IMR-90 (cell line): ENCODE measurements around the gene COL25A1. TPM values are rescaled to one million over a fixed set of nuclear protein-coding genes. Genes with fewer than 3 reads are reported as not detected.

Experiments used
- ATAC-seq: fragments of 200-7000 bp; cut with Tn5 transposase; 2 replicates; pipeline ENCODE4 v1.9.1; 2020; ENCODE audit warnings: low read depth, mild to moderate bottlenecking, moderate library complexity
- BruUV-seq: library from RNA; stranded (reverse); fragments of 400-500 nt; replicated peaks from 2 replicates; lab custom pipeline; 2021; lab: Mats Ljungman, UMichigan
- CTCF ChIA-PET: fragments of 300-600 bp; formaldehyde crosslinking; extraction: SDS; loops from one replicate; lab custom pipeline; 2021; ENCODE audit warnings: antibody characterized with exemption; lab: Yijun Ruan, JAX
- POLR2A ChIA-PET: fragments of 300-600 bp; sonication (Branson Sonifier 250); formaldehyde crosslinking; loops from one replicate; lab custom pipeline; 2022; ENCODE audit warnings: antibody characterized with exemption; ENCODE audit not compliant: unreplicated experiment; lab: Charles Lee
- DNase-seq: peaks from one replicate; pipeline ENCODE4 v3.0.0; 2013
- H2AFZ ChIP-seq: replicated peaks from 2 replicates; pipeline ENCODE3; 2013; ENCODE audit warnings: low read length, mild to moderate bottlenecking; ENCODE audit not compliant: poor library complexity
- H2AK5ac ChIP-seq: 2 replicates; pipeline ENCODE4 v1.6.1; 2013; ENCODE audit warnings: low read depth, low read length, inconsistent platforms
- H2AK9ac ChIP-seq: replicated peaks from 2 replicates; pipeline ENCODE3; 2013; ENCODE audit warnings: mild to moderate bottlenecking, low read depth, low read length, moderate library complexity; ENCODE audit not compliant: poor library complexity
- H2BK120ac ChIP-seq: 2 replicates; pipeline ENCODE4 v1.6.1; 2013; ENCODE audit warnings: low read depth, low read length, inconsistent platforms
- H2BK15ac ChIP-seq: 3 replicates; pipeline ENCODE4 v1.6.1; 2013; ENCODE audit warnings: low read depth, low read length, inconsistent platforms
- H2BK20ac ChIP-seq: 2 replicates; pipeline ENCODE4 v1.6.1; 2013; ENCODE audit warnings: low read depth, mild to moderate bottlenecking, inconsistent platforms, low read length, moderate library complexity
- H2BK5ac ChIP-seq: 2 replicates; pipeline ENCODE4 v1.6.1; 2013; ENCODE audit warnings: mild to moderate bottlenecking, low read depth, low read length, inconsistent platforms; ENCODE audit not compliant: poor library complexity, severe bottlenecking
- H3K14ac ChIP-seq: replicated peaks from 2 replicates; pipeline ENCODE4 v1.6.1; 2013; ENCODE audit warnings: low read depth, low read length, inconsistent platforms
- H3K18ac ChIP-seq: 2 replicates; pipeline ENCODE4 v1.6.1; 2013; ENCODE audit warnings: low read depth, low read length, control low read depth
- H3K23ac ChIP-seq: 2 replicates; pipeline ENCODE4 v1.6.1; 2013; ENCODE audit warnings: low read depth, low read length, inconsistent platforms
- H3K27ac ChIP-seq: 2 replicates; pipeline ENCODE4 v1.5.1; 2013; ENCODE audit warnings: mild to moderate bottlenecking, control low read depth, low read length; ENCODE audit not compliant: insufficient read depth
- H3K27me3 ChIP-seq: 2 replicates; pipeline ENCODE4 v1.6.1; 2013; ENCODE audit warnings: low read length; ENCODE audit not compliant: control insufficient read depth, insufficient read depth
- H3K36me3 ChIP-seq: 2 replicates; pipeline ENCODE4 v1.6.1; 2013; ENCODE audit warnings: low read length, mixed read lengths; ENCODE audit not compliant: control insufficient read depth, insufficient read depth
- H3K4ac ChIP-seq: 2 replicates; pipeline ENCODE4 v1.6.1; 2013; ENCODE audit warnings: low read depth, low read length, inconsistent platforms
- H3K4me1 ChIP-seq: 2 replicates; pipeline ENCODE4 v1.6.1; 2013; ENCODE audit warnings: low read length, mixed read lengths; ENCODE audit not compliant: control insufficient read depth, insufficient read depth
- H3K4me2 ChIP-seq: 2 replicates; pipeline ENCODE4 v1.6.1; 2013; ENCODE audit warnings: low read depth, mild to moderate bottlenecking, control low read depth, low read length, moderate library complexity
- H3K4me3 ChIP-seq: 2 replicates; pipeline ENCODE4 v1.5.1; 2013; ENCODE audit warnings: low read depth, mild to moderate bottlenecking, control low read depth, low read length, moderate library complexity; ENCODE audit not compliant: insufficient read depth
- H3K56ac ChIP-seq: 2 replicates; pipeline ENCODE4 v1.6.1; 2013; ENCODE audit warnings: low read length, inconsistent platforms; ENCODE audit not compliant: insufficient read depth; ENCODE audit errors: extremely low read depth
- H3K79me1 ChIP-seq, 2 experiments: 2 replicates each; pipeline ENCODE4 v1.6.1; 2013; ENCODE audit warnings: low read length in 2 of 2, inconsistent platforms in 1 of 2, low read depth in 1 of 2
- H3K9ac ChIP-seq: 2 replicates; pipeline ENCODE4 v1.6.1; 2013; ENCODE audit warnings: low read depth, low read length, control low read depth
- H3K9me1 ChIP-seq: 2 replicates; pipeline ENCODE4 v1.6.1; 2013; ENCODE audit warnings: low read length, inconsistent platforms; ENCODE audit not compliant: insufficient read depth
- H3K9me3 ChIP-seq: 2 replicates; pipeline ENCODE4 v1.6.1; 2013; ENCODE audit warnings: low read length; ENCODE audit not compliant: control insufficient read depth, insufficient read depth
- H4K20me1 ChIP-seq: 2 replicates; pipeline ENCODE4 v1.6.1; 2013; ENCODE audit warnings: low read length, inconsistent platforms; ENCODE audit not compliant: insufficient read depth
- H4K5ac ChIP-seq: 2 replicates; pipeline ENCODE4 v1.6.1; 2013; ENCODE audit warnings: mild to moderate bottlenecking, low read depth, low read length, control low read depth
- H4K8ac ChIP-seq, 2 experiments: 2 replicates each; pipeline ENCODE4 v1.6.1; 2013; ENCODE audit warnings: low read depth in 2 of 2, low read length in 2 of 2, control low read depth in 1 of 2, inconsistent platforms in 1 of 2
- H4K91ac ChIP-seq: 2 replicates; pipeline ENCODE4 v1.6.1; 2013; ENCODE audit warnings: low read depth, low read length, inconsistent platforms; ENCODE audit not compliant: insufficient read depth
- CEBPB ChIP-seq: IDR thresholded peaks from 2 replicates; pipeline ENCODE4 v1.6.1; 2012; ENCODE audit warnings: low read depth, low read length, improper control_type of control experiment
- MAFK ChIP-seq: IDR thresholded peaks from 2 replicates; pipeline ENCODE4 v1.6.1; 2012; ENCODE audit warnings: low read depth, low read length, improper control_type of control experiment
- MAZ ChIP-seq: IDR thresholded peaks from 2 replicates; pipeline ENCODE4 v1.6.1; 2012; ENCODE audit warnings: low read depth, mild to moderate bottlenecking, low read length, improper control_type of control experiment, moderate library complexity, borderline replicate concordance
- POLR2A ChIP-seq: IDR thresholded peaks from 2 replicates; pipeline ENCODE4 v1.6.1; 2012; ENCODE audit warnings: mild to moderate bottlenecking, low read depth, low read length
- RFX5 ChIP-seq: IDR thresholded peaks from 2 replicates; pipeline ENCODE4 v1.8.0; 2012; ENCODE audit warnings: low read depth, mild to moderate bottlenecking, low read length, moderate library complexity
- USF2 ChIP-seq: fragments of 150-350 bp; IDR thresholded peaks from 2 replicates; pipeline ENCODE4 v1.6.1; 2017; ENCODE audit warnings: mild to moderate bottlenecking, antibody characterized with exemption, low read length, low read depth
- WGBS, 2 experiments: methylation state at CpG; one replicate each; pipeline versions ENCODE4 v1.1.5 to v1.1.7; 2013; ENCODE audit warnings: missing lambda C conversion rate in 2 of 2; ENCODE audit not compliant: insufficient read length in 1 of 2; ENCODE audit errors: extremely low coverage in 2 of 2; 5-methylcytosine and 5-hydroxymethylcytosine counted together
- dilution Hi-C: fragments of 300-500 bp; cut with HindIII; formaldehyde crosslinking; loops from one replicate; pipeline ENCODE4 v1.14.3; 2018; ENCODE audit warnings: low sequenced_read_pairs; ENCODE audit not compliant: unreplicated experiment
- in situ Hi-C: fragments of 300-500 bp; cut with MboI; formaldehyde crosslinking; loops from 3 replicates; pipeline ENCODE4 v1.14.3; 2019; ENCODE audit warnings: low sequenced_read_pairs, inconsistent platforms, mixed read lengths
- intact Hi-C: fragments of 100-400 bp; cut with micrococcal nuclease; formaldehyde crosslinking; loops from 2 replicates; pipeline ENCODE4 v1.10.0; 2022
- polyA plus RNA-seq, 3 experiments: library from polyadenylated mRNA; depleted of rRNA; stranded (reverse); fragments of >200 nt; gene quantifications; 2 replicates each; pipeline ENCODE4 v1.2.3, GENCODE V29; 2012; ENCODE audit warnings: low replicate concordance in 1 of 3
- total RNA-seq: library from RNA; depleted of rRNA; stranded (reverse); fragments of >200 nt; gene quantifications from 2 replicates; pipeline ENCODE4 v1.2.3, GENCODE V29; 2012

The COL25A1 gene
- total and polyA plus RNA-seq, 2 of the 4 experiments (the other 2 are of a cell fraction): under 0.01 to 0.05 TPM

GRCh38 chr4:109296527-109296926 is 5.9 kb downstream of the COL25A1 start:
- Histone ChIP-seq H3K4me3 (no peak overlapping the region), H3K4ac (no peak overlapping the region), H3K4me1 (no peaks in the 10 kb centered on the region), H2AK9ac (no peak overlapping the region), H3K27me3 (peaks cover 12% of the 10 kb centered on the region), H2BK5ac (no peak overlapping the region), H3K4me2 (no peak overlapping the region), H3K9ac (no peak overlapping the region), H3K9me1 (no peaks in the 10 kb centered on the region), H3K27ac (no peak overlapping the region), H4K5ac (no peak overlapping the region), H2BK15ac (no peak overlapping the region), H3K18ac (no peak overlapping the region), H2AK5ac (no peak overlapping the region), H4K20me1 (no peaks in the 10 kb centered on the region), H3K14ac (no peak overlapping the region), H3K23ac (no peak overlapping the region), H2BK20ac (no peak overlapping the region), H2BK120ac (no peak overlapping the region), H3K56ac (no peak overlapping the region), H3K36me3 (no peaks in the 10 kb centered on the region), H3K79me1 (no peaks in the 10 kb centered on the region), H3K9me3 (peaks cover 1% of the 10 kb centered on the region; the same call in 1 of the 2 replicates), H2AFZ (no peak overlapping the region), H4K8ac (no peak overlapping the region), H4K91ac (no peak overlapping the region)
- DNase-seq (no peak), ATAC-seq (no peak)
- ChIA-PET POLR2A (no interaction called here), CTCF (no interaction called here)
- dilution Hi-C loops: no loop called here
- in situ Hi-C loops: no loop called here
- intact Hi-C loops: loop anchor here (5.0 kb wide), 1 partner anchor 459 kb away; no protein-coding TSS in a partner anchor
- WGBS, 2 experiments: no CpG with 5 or more reads among the region's 2 CpGs
- no TSS peak for BruUV-seq
- no peak for TF ChIP-seq CEBPB
- no peak for TF ChIP-seq POLR2A
- TF ChIP-seq USF2: no peak
- TF ChIP-seq MAZ: no peak
- TF ChIP-seq RFX5: no peak
- no peak for TF ChIP-seq MAFK
